Transverse colon (tissue), 4 donors: ENCODE results near the gene GSAP.

Source experiments
- CTCF ChIP-seq, 5 experiments: fragments of 200-600 bp in 3 of 5; fragments of 450-650 bp in 2 of 5; sonication (generic) in 3 of 5; IDR thresholded peaks; 1 replicate in 2 of 5; 2 replicates in 3 of 5; pipeline ENCODE4 v1.5.1; 2016 to 2017; ENCODE audit warnings: antibody characterized with exemption in 5 of 5, inconsistent platforms in 3 of 5, mild to moderate bottlenecking in 2 of 5, moderate library complexity in 1 of 5
- EP300 ChIP-seq: sonication (generic); formaldehyde crosslinking; IDR thresholded peaks from one replicate; pipeline ENCODE4 v1.6.1; 2017; ENCODE audit warnings: antibody characterized with exemption, low read depth
- POLR2A ChIP-seq: fragments of 450-650 bp; IDR thresholded peaks from one replicate; pipeline ENCODE4 v1.6.1; 2016; ENCODE audit warnings: antibody characterized with exemption, mild to moderate bottlenecking, moderate library complexity
- POLR2AphosphoS5 ChIP-seq, 3 donors: sonication (generic); formaldehyde crosslinking; IDR thresholded peaks; one replicate each; pipeline ENCODE4 v1.6.1; 2016; ENCODE audit warnings: antibody characterized with exemption in 3 of 3

GRCh38 chr7:77293046-77293445 lies 123.1 kb downstream of the GSAP start:
- TF ChIP-seq CTCF (IDR thresholded peaks at IDR 0.05) (no peak), POLR2A (no peak), POLR2AphosphoS5 (IDR thresholded peaks at IDR 0.05) (no peak), EP300 (no peak)
